NCI-H345 (cell line): ENCODE results near the gene SDF4.

Experiments
- DNase-seq: peaks from one replicate; lab custom pipeline; 2025; lab: John Stamatoyannopoulos, UW

The SDF4 gene

GRCh38 chr1:1228187-1228586 is 3.6 kb downstream of the SDF4 start:
- no peak for DNase-seq

GRCh38 chr1:1227386-1227785 is 4.4 kb downstream of the SDF4 start:
- no peak for DNase-seq

- no peak for DNase-seq
These were observed 5.0 kb downstream of the SDF4 start for GRCh38 chr1:1226566-1227362.

- no peak for DNase-seq
These were observed 5.9 kb downstream of the SDF4 start for GRCh38 chr1:1225913-1226312.

GRCh38 chr1:1225238-1225845 is 6.5 kb downstream of the SDF4 start:
- DNase-seq, result no peak

- no peak for DNase-seq
These were observed 7.9 kb downstream of the SDF4 start for GRCh38 chr1:1223891-1224290.

GRCh38 chr1:1223321-1223720 is 8.5 kb downstream of the SDF4 start:
- no peak for DNase-seq

GRCh38 chr1:1222575-1223225 is 9.1 kb downstream of the SDF4 start:
- no peak for DNase-seq

- no peak for DNase-seq
These were observed 9.8 kb downstream of the SDF4 start for GRCh38 chr1:1221887-1222574.

- no peak for DNase-seq
These were observed 11.6 kb downstream of the SDF4 start for GRCh38 chr1:1220197-1220596.

GRCh38 chr1:1219341-1219740 is 12.5 kb downstream of the SDF4 start:
- DNase-seq, result no peak

- no peak for DNase-seq
These were observed 13.1 kb downstream of the SDF4 start for GRCh38 chr1:1218524-1219200.

- DNase-seq, result no peak
These were observed 13.9 kb downstream of the SDF4 start for GRCh38 chr1:1217621-1218523.

- DNase-seq, result no peak
These were observed 14.8 kb downstream of the SDF4 start for GRCh38 chr1:1216770-1217620.

GRCh38 chr1:1215881-1216605 is 15.8 kb downstream of the SDF4 start:
- DNase-seq, result no peak

GRCh38 chr1:1215080-1215676 is 16.6 kb downstream of the SDF4 start:
- no peak for DNase-seq

GRCh38 chr1:1213345-1214265 is 18.2 kb downstream of the SDF4 start, which contains the start of gene TNFRSF4:
TSS of gene TNFRSF4 (minus strand) at chr1:1214153. CDS start at chr1:1214127, 26 bp downstream.
- DNase-seq, result no peak
